HG03095 (cell line): Measurements from ENCODE around the gene NRCAM.
A peak's percentile ranks its signal among the peaks of the same experiment; 100 is the strongest.
"Not testable (repeated sequence)": the region's sequence is repeated elsewhere in the genome, so short reads cannot be mapped to it uniquely, and the experiment has no call there.

Source experiments
- ATAC-seq: cut with Tn5 transposase; IDR thresholded peaks from one replicate; pipeline ENCODE4 v1.9.1; 2021; ENCODE audit warnings: moderate library complexity; ENCODE audit not compliant: unreplicated experiment

The NRCAM gene

GRCh38 chr7:108348913-108349312 lies 107.3 kb downstream of the NRCAM start:
- ATAC-seq, result no peak

- ATAC-seq, result no peak
Measured at GRCh38 chr7:108347616-108348015, 108.6 kb downstream of the NRCAM start.

- ATAC-seq, result no peak
Measured at GRCh38 chr7:108345710-108346336, 110.4 kb downstream of the NRCAM start.

GRCh38 chr7:108340856-108341411 lies 115.3 kb downstream of the NRCAM start:
- no peak for ATAC-seq

GRCh38 chr7:108340406-108340805 lies 115.8 kb downstream of the NRCAM start:
- ATAC-seq, result not testable (repeated sequence)

GRCh38 chr7:108335269-108335918 lies 120.8 kb downstream of the NRCAM start:
- no peak for ATAC-seq

GRCh38 chr7:108332937-108333336 lies 123.3 kb downstream of the NRCAM start:
- ATAC-seq, result no peak

GRCh38 chr7:108331971-108332370 lies 124.3 kb downstream of the NRCAM start:
- no peak for ATAC-seq

GRCh38 chr7:108330227-108330626 lies 126.0 kb downstream of the NRCAM start:
- ATAC-seq, result no peak

GRCh38 chr7:108329514-108329913 lies 126.7 kb downstream of the NRCAM start:
- no peak for ATAC-seq

GRCh38 chr7:108328174-108328651 lies 128.0 kb downstream of the NRCAM start:
- ATAC-seq, result peak; percentile 91

GRCh38 chr7:108327353-108327752 lies 128.9 kb downstream of the NRCAM start:
- peak; percentile 41 for ATAC-seq

- no peak for ATAC-seq
Measured at GRCh38 chr7:108326938-108327337, 129.3 kb downstream of the NRCAM start.

- ATAC-seq, result no peak
Measured at GRCh38 chr7:108324053-108325038, 131.9 kb downstream of the NRCAM start.

GRCh38 chr7:108322925-108323832 lies 133.1 kb downstream of the NRCAM start:
- no peak for ATAC-seq

- no peak for ATAC-seq
Measured at GRCh38 chr7:108322046-108322445, 134.2 kb downstream of the NRCAM start.

- no peak for ATAC-seq
Measured at GRCh38 chr7:108321359-108321758, 134.9 kb downstream of the NRCAM start.

GRCh38 chr7:108316708-108317107 lies 139.5 kb downstream of the NRCAM start:
- no peak for ATAC-seq

- no peak for ATAC-seq
Measured at GRCh38 chr7:108314551-108314950, 141.7 kb downstream of the NRCAM start.

GRCh38 chr7:108314049-108314448 lies 142.2 kb downstream of the NRCAM start:
- no peak for ATAC-seq
